ENCODE results near the gene TMEM145. TPM values are rescaled to one million over a fixed set of nuclear protein-coding genes. Genes with fewer than 3 reads are reported as not detected.
A peak's percentile ranks its signal among the peaks of the same experiment; 100 is the strongest.
"Not testable (repeated sequence)": the region's sequence is repeated elsewhere in the genome, so short reads cannot be mapped to it uniquely, and the experiment has no call there.

Gene TMEM145
- polyA plus RNA-seq (2013, experiment 1 of 2), result 0.07 TPM
- polyA plus RNA-seq (2013, experiment 2 of 2), result 0.23 TPM

DNA sequence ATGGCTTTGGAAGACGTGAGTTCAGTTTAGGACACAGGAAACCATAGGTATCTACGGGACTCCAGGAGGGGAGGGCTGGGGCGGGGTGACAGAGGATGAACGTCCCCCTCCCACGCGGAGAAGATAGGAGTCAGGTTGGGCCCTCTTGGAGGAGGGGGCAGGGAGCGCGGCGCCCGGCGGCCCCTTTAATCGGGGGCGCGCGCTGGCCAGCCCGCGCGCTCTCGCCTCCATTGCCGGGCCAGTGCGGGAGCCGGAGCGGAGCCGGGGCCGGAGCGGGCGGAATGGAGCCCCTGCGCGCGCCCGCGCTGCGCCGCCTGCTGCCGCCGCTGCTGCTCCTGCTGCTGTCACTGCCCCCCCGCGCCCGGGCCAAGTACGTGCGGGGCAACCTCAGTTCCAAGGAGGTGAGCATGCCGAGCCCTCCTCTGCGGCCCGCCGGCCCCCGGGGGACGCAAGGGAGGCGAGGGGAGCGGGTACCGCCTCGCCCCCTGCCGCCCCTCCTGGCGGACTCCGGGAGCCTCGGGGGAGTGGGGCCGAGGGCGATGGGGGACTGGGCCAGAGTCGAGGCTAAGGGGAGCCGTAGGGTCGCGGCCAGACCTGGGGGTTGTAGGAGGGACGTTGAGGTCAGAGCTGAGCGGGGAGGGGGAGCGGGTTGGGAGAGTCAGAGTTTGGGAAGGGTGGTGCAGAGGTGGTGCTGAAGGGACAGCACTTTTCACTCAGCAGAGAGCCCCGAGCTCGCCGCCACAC lies at the start of gene TMEM145:
Gene TMEM145, plus strand, starts transcription at position 214 of the 744 bp plus-strand sequence. Its CDS starts 68 bp downstream, at position 282.
- no peaks in the 10 kb centered on the region for H3K9me3 ChIP-seq (ENCODE audit: control insufficient read depth, low read length)
- WGBS, result 2% methylated on average over 66 of the region's 67 CpGs
- no peak within 1 kb of the TSS for H3K14ac ChIP-seq (ENCODE audit: low read length in 2 of 2)
- no peak within 1 kb of the TSS for H2BK12ac ChIP-seq (ENCODE audit: low read length in 2 of 2)
- DNase-seq, result peak; percentile 64
- H4K91ac ChIP-seq (ENCODE audit: low read length), result no peak within 1 kb of the TSS
- H2BK120ac ChIP-seq (ENCODE audit: low read depth, low read length), result no peak within 1 kb of the TSS
- peak within 1 kb of the TSS; percentile 54 to 68 for H3K4me3 ChIP-seq (ENCODE audit: insufficient read depth in 1 of 2, low read depth in 1 of 2, low read length in 2 of 2)
- no peak within 1 kb of the TSS for H2AFZ ChIP-seq (ENCODE audit: low read depth, low read length)
- H2BK5ac ChIP-seq (ENCODE audit: low read depth, low read length, poor library complexity, severe bottlenecking), result no peak within 1 kb of the TSS
- H3K4ac ChIP-seq (ENCODE audit: low read depth in 1 of 2, low read length in 2 of 2), result no peak within 1 kb of the TSS
- H3K23ac ChIP-seq (ENCODE audit: low read length in 2 of 2), result no peak within 1 kb of the TSS
- H3K79me1 ChIP-seq (replicated peaks; ENCODE audit: low read length, poor library complexity, severe bottlenecking), result no peaks in the 10 kb centered on the region
- H4K8ac ChIP-seq (ENCODE audit: low read length), result no peak within 1 kb of the TSS
- peak within 1 kb of the TSS in 1 of 2 experiments; percentile 41 for H3K18ac ChIP-seq (ENCODE audit: low read depth in 1 of 2, low read length in 2 of 2)
- H3K9ac ChIP-seq (ENCODE audit: low read length), result no peak within 1 kb of the TSS
- no peak within 1 kb of the TSS for H3K27ac ChIP-seq (ENCODE audit: low read length, poor library complexity, severe bottlenecking)
- no peak within 1 kb of the TSS for H2AK5ac ChIP-seq (ENCODE audit: low read length, severe bottlenecking)
- peaks cover 35% of the 10 kb centered on the region in 2 experiments for H3K27me3 ChIP-seq (ENCODE audit: control insufficient read depth in 1 of 2, insufficient read depth in 1 of 2, low read length in 2 of 2)
- H3K4me1 ChIP-seq (ENCODE audit: control insufficient read depth, insufficient read depth, low read depth, low read length), result peaks cover 10% of the 10 kb centered on the region
- peaks cover 0 to 3% of the 10 kb centered on the region in 2 experiments for H3K36me3 ChIP-seq (ENCODE audit: control insufficient read depth in 1 of 2, insufficient read depth in 2 of 2, low read depth in 1 of 2, low read length in 2 of 2)
- H2BK15ac ChIP-seq (ENCODE audit: low read depth, poor library complexity, severe bottlenecking), result no peak within 1 kb of the TSS
- peak within 1 kb of the TSS; percentile 96 for H3K4me2 ChIP-seq (ENCODE audit: low read length, poor library complexity, severe bottlenecking)

DNA sequence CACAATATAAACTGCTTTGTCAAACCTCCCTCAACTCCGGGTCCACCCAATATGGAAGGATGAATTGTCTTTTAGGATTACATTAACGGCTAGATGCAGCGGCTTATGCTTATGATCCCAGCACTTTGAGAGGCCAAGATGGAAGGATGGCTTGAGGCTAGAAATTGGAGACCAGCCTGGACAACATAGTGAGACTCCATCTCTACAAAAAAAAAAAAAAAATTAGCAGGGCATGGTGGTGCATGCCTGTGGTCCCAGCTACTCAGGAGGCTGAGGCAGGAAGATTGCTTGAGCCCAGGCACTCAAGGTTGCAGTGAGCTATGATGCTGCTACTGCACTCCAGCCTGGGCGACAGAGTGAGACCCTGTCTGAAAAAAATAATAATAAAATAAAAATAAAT lies 47.0 kb upstream of the TMEM145 start:
- not testable (repeated sequence) for H3K14ac ChIP-seq (ENCODE audit: low read length in 2 of 2); H3K9me3 ChIP-seq (ENCODE audit: control insufficient read depth, low read length); H2AFZ ChIP-seq (ENCODE audit: low read depth, low read length); DNase-seq; H4K8ac ChIP-seq (ENCODE audit: low read length); H4K91ac ChIP-seq (ENCODE audit: low read length); H2BK15ac ChIP-seq (ENCODE audit: low read depth, poor library complexity, severe bottlenecking); H3K9ac ChIP-seq (ENCODE audit: low read length); H2AK5ac ChIP-seq (ENCODE audit: low read length, severe bottlenecking); H3K36me3 ChIP-seq (ENCODE audit: control insufficient read depth in 1 of 2, insufficient read depth in 2 of 2, low read depth in 1 of 2, low read length in 2 of 2); H3K27ac ChIP-seq (ENCODE audit: low read length, poor library complexity, severe bottlenecking); H2BK120ac ChIP-seq (ENCODE audit: low read depth, low read length); H2BK5ac ChIP-seq (ENCODE audit: low read depth, low read length, poor library complexity, severe bottlenecking); H3K79me1 ChIP-seq (replicated peaks; ENCODE audit: low read length, poor library complexity, severe bottlenecking); H3K4ac ChIP-seq (ENCODE audit: low read depth in 1 of 2, low read length in 2 of 2); H3K18ac ChIP-seq (ENCODE audit: low read depth in 1 of 2, low read length in 2 of 2); H3K23ac ChIP-seq (ENCODE audit: low read length in 2 of 2); H3K4me2 ChIP-seq (ENCODE audit: low read length, poor library complexity, severe bottlenecking); H3K27me3 ChIP-seq (ENCODE audit: control insufficient read depth in 1 of 2, insufficient read depth in 1 of 2, low read length in 2 of 2); H3K4me3 ChIP-seq (ENCODE audit: insufficient read depth in 1 of 2, low read depth in 1 of 2, low read length in 2 of 2); H2BK12ac ChIP-seq (ENCODE audit: low read length in 2 of 2)
- 92% methylated on average over 3 of the region's 4 CpGs for WGBS
- peaks cover 18% of the 10 kb centered on the region for H3K4me1 ChIP-seq (ENCODE audit: control insufficient read depth, insufficient read depth, low read depth, low read length)

DNA sequence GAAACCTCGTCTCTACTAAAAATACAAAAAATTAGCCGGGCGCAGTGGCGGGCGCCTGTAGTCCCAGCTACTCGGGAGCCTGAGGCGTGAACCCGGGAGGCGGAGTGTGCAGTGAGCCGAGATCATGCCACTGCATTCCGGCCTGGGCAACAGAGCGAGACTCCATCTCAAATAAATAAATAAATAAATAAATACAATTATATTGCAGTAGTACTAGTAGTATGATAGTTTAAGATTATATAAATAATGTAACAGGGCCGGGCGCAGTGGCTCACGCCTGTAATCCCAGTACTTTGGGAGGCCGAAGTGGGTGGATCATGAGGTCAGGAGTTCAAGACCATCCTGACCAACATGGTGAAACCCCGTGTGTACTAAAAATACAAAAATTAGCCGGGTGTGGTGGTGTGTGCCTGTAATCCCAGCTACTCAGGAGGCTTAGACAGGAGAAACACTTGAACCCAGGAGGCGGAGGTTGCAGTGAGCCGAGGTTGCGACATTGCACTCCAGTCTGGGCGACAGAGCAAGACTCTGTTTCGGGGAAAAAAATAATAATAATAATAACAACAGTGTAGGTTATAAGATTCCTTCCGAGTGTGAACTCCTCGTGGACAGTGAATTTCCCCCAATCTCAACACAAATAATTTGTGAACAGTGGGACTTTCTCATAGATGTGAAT lies 46.0 kb upstream of the TMEM145 start:
- not testable (repeated sequence) for H2BK12ac ChIP-seq (ENCODE audit: low read length in 2 of 2); H3K9me3 ChIP-seq (ENCODE audit: control insufficient read depth, low read length); H3K14ac ChIP-seq (ENCODE audit: low read length in 2 of 2); H3K4me2 ChIP-seq (ENCODE audit: low read length, poor library complexity, severe bottlenecking); H2AK5ac ChIP-seq (ENCODE audit: low read length, severe bottlenecking); H3K18ac ChIP-seq (ENCODE audit: low read depth in 1 of 2, low read length in 2 of 2); H3K4ac ChIP-seq (ENCODE audit: low read depth in 1 of 2, low read length in 2 of 2); H2BK120ac ChIP-seq (ENCODE audit: low read depth, low read length); H4K8ac ChIP-seq (ENCODE audit: low read length); DNase-seq; H3K27me3 ChIP-seq (ENCODE audit: control insufficient read depth in 1 of 2, insufficient read depth in 1 of 2, low read length in 2 of 2); H3K79me1 ChIP-seq (replicated peaks; ENCODE audit: low read length, poor library complexity, severe bottlenecking); H2BK5ac ChIP-seq (ENCODE audit: low read depth, low read length, poor library complexity, severe bottlenecking); H2BK15ac ChIP-seq (ENCODE audit: low read depth, poor library complexity, severe bottlenecking); H4K91ac ChIP-seq (ENCODE audit: low read length); H2AFZ ChIP-seq (ENCODE audit: low read depth, low read length); H3K23ac ChIP-seq (ENCODE audit: low read length in 2 of 2); H3K36me3 ChIP-seq (ENCODE audit: control insufficient read depth in 1 of 2, insufficient read depth in 2 of 2, low read depth in 1 of 2, low read length in 2 of 2)
- peak overlapping the region in 1 of 2 experiments; percentile 84 for H3K4me3 ChIP-seq (ENCODE audit: insufficient read depth in 1 of 2, low read depth in 1 of 2, low read length in 2 of 2)
- peak overlapping the region; percentile 97 for H3K9ac ChIP-seq (ENCODE audit: low read length)
- 96% methylated on average over 9 of the region's 25 CpGs for WGBS
- H3K27ac ChIP-seq (ENCODE audit: low read length, poor library complexity, severe bottlenecking), result peak overlapping the region; percentile 71
- H3K4me1 ChIP-seq (ENCODE audit: control insufficient read depth, insufficient read depth, low read depth, low read length), result peaks cover 27% of the 10 kb centered on the region

DNA sequence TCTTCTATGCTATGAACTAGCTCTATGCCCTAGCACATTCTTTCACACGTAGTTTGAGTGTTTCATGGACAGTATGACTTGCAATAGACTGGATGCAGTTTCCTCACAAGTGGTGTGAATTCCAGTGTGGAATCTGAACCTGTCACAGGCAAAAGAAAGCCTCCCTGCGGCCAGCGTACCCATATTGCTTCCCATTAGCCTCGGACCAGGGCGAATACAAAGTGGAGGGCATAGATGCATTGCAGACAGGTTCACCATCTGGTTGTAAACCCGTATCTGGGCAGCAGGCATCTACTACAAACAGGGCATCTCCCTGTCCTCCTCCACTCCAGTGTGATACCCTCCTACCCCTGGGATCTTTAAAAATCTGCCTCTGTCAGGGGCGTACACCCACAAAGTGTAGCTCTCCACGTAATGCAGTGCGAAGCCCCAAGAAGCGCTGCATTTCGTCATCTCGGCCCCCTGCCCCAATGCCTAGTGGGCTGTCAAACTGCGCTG lies 45.4 kb upstream of the TMEM145 start:
- Histone ChIP-seq H3K9me3 (ENCODE audit: control insufficient read depth, low read length) (no peaks in the 10 kb centered on the region), H2BK5ac (ENCODE audit: low read depth, low read length, poor library complexity, severe bottlenecking) (peak overlapping the region; percentile 1), H3K23ac (ENCODE audit: low read length in 2 of 2) (peak overlapping the region in 1 of 2 experiments; percentile 77), H3K4ac (ENCODE audit: low read depth in 1 of 2, low read length in 2 of 2) (peak overlapping the region; percentile 22 to 70), H4K91ac (ENCODE audit: low read length) (no peak overlapping the region), H3K18ac (ENCODE audit: low read depth in 1 of 2, low read length in 2 of 2) (peak overlapping the region; percentile 84 to 88), H3K27me3 (ENCODE audit: control insufficient read depth in 1 of 2, insufficient read depth in 1 of 2, low read length in 2 of 2) (no peaks in the 10 kb centered on the region), H4K8ac (ENCODE audit: low read length) (peak overlapping the region; percentile 24), H2BK120ac (ENCODE audit: low read depth, low read length) (no peak overlapping the region), H3K4me3 (ENCODE audit: insufficient read depth in 1 of 2, low read depth in 1 of 2, low read length in 2 of 2) (peak overlapping the region; percentile 55 to 84), H3K27ac (ENCODE audit: low read length, poor library complexity, severe bottlenecking) (peak overlapping the region; percentile 71), H2BK15ac (ENCODE audit: low read depth, poor library complexity, severe bottlenecking) (no peak overlapping the region), H2BK12ac (ENCODE audit: low read length in 2 of 2) (peak overlapping the region; percentile 38 to 93), H3K9ac (ENCODE audit: low read length) (peak overlapping the region; percentile 97), H3K79me1 (replicated peaks; ENCODE audit: low read length, poor library complexity, severe bottlenecking) (no peaks in the 10 kb centered on the region), H3K4me2 (ENCODE audit: low read length, poor library complexity, severe bottlenecking) (peak overlapping the region; percentile 77), H2AFZ (ENCODE audit: low read depth, low read length) (peak overlapping the region; percentile 84), H3K4me1 (ENCODE audit: control insufficient read depth, insufficient read depth, low read depth, low read length) (peaks cover 31% of the 10 kb centered on the region), H2AK5ac (ENCODE audit: low read length, severe bottlenecking) (no peak overlapping the region), H3K14ac (ENCODE audit: low read length in 2 of 2) (no peak overlapping the region), H3K36me3 (ENCODE audit: control insufficient read depth in 1 of 2, insufficient read depth in 2 of 2, low read depth in 1 of 2, low read length in 2 of 2) (peaks cover 7 to 14% of the 10 kb centered on the region in 2 experiments)
- WGBS, result 21% methylated on average over 13 of the region's 13 CpGs
- DNase-seq, result no peak
